Epithelial cell of umbilical artery (primary cell): ENCODE data around the gene IVD. TPM values are rescaled to one million over a fixed set of nuclear protein-coding genes. Genes with fewer than 3 reads are reported as not detected.

ENCODE experiments used
- total RNA-seq: library from RNA; depleted of rRNA; stranded (reverse); fragments of >200 nt; gene quantifications from 2 replicates; pipeline ENCODE4 v1.2.3, GENCODE V29; 2014

The IVD gene
- total RNA-seq, result 43.2 and 70.2 TPM in 2 replicates

GRCh38 chr15:40405501-40406381 lies at the start of gene IVD:
Gene IVD (plus strand): TSS chr15:40405795. CDS start chr15:40405828, 33 bp downstream.

GRCh38 chr15:40357723-40358470 lies 47.7 kb upstream of the IVD start, which contains the start of gene DISP2:
Gene DISP2 (plus strand): TSS chr15:40358219. CDS start chr15:40358322, 103 bp downstream.

GRCh38 chr15:40382580-40383456 lies 22.8 kb upstream of the IVD start, which contains the start of gene KNSTRN:
Gene KNSTRN (plus strand): TSS chr15:40382721. CDS start chr15:40382836, 115 bp downstream.

GRCh38 chr15:40440743-40441564 lies 35.4 kb downstream of the IVD start, which contains the start of gene BAHD1:
Gene BAHD1 (plus strand): TSS chr15:40440953. CDS start chr15:40458465, 17,512 bp downstream.

GRCh38 chr15:40470423-40471104 lies 65.0 kb downstream of the IVD start, which contains the start of gene CHST14:
Gene CHST14 (plus strand): TSS chr15:40470984. CDS start chr15:40471214, 230 bp downstream.

Other genes starting within 250 kb of the IVD start
- gene BUB1B, start 244.7 kb upstream of the IVD start, total RNA-seq, result 30.2 and 33.7 TPM in 2 replicates
- not detected in 2 replicates for gene PAK6, start 166.7 kb upstream of the IVD start, total RNA-seq
- not detected in 2 replicates for gene ANKRD63, start 122.7 kb upstream of the IVD start, total RNA-seq
- 3.9 and 7.8 TPM in 2 replicates for gene PLCB2, start 97.9 kb upstream of the IVD start, total RNA-seq
- 16.2 and 36.2 TPM in 2 replicates for gene INAFM2, start 82.1 kb upstream of the IVD start, total RNA-seq
- 19.5 and 28.4 TPM in 2 replicates for gene CCDC9B, start 64.9 kb upstream of the IVD start, total RNA-seq
- gene PHGR1, start 54.8 kb upstream of the IVD start, total RNA-seq, result not detected in 2 replicates
- gene DISP2, start 47.6 kb upstream of the IVD start, total RNA-seq, result under 0.01 and 0.15 TPM in 2 replicates
- gene KNSTRN, start 23.1 kb upstream of the IVD start, total RNA-seq, result 55.2 and 80.5 TPM in 2 replicates
- gene BAHD1, start 35.2 kb downstream of the IVD start, total RNA-seq, result 5.6 and 5.8 TPM in 2 replicates
- 10.7 and 12.2 TPM in 2 replicates for gene CHST14, start 65.2 kb downstream of the IVD start, total RNA-seq
- gene CCDC32, start 159.2 kb downstream of the IVD start, total RNA-seq, result 25.7 and 36.2 TPM in 2 replicates
- gene RPUSD2, start 163.5 kb downstream of the IVD start, total RNA-seq, result 17.5 and 19.0 TPM in 2 replicates
- 18.5 and 24.8 TPM in 2 replicates for gene KNL1, start 188.5 kb downstream of the IVD start, total RNA-seq